Measurements from ENCODE around the gene S100A16.
A peak's percentile ranks its signal among the peaks of the same experiment; 100 is the strongest.

Gene S100A16

GRCh38 chr1:153626904-153627714 is 14.2 kb upstream of the S100A16 start, which contains the start of gene S100A13:
Gene S100A13 (minus strand): TSS chr1:153627505. CDS start chr1:153626472, 1,033 bp downstream.
- in situ Hi-C loops (cut with MboI; ENCODE audit: low sequenced_read_pairs, unreplicated experiment): no loop called here
- TF ChIP-seq, protein P1, sequence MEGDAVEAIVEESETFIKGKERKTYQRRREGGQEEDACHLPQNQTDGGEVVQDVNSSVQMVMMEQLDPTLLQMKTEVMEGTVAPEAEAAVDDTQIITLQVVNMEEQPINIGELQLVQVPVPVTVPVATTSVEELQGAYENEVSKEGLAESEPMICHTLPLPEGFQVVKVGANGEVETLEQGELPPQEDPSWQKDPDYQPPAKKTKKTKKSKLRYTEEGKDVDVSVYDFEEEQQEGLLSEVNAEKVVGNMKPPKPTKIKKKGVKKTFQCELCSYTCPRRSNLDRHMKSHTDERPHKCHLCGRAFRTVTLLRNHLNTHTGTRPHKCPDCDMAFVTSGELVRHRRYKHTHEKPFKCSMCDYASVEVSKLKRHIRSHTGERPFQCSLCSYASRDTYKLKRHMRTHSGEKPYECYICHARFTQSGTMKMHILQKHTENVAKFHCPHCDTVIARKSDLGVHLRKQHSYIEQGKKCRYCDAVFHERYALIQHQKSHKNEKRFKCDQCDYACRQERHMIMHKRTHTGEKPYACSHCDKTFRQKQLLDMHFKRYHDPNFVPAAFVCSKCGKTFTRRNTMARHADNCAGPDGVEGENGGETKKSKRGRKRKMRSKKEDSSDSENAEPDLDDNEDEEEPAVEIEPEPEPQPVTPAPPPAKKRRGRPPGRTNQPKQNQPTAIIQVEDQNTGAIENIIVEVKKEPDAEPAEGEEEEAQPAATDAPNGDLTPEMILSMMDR (IDR thresholded peaks at IDR 0.05; ENCODE audit: borderline replicate concordance, control extremely low read depth, extremely low read depth, insufficient read depth, missing control alignments): peak; percentile 54
- peak; percentile 85 for DNase-seq (ENCODE audit: low spot score)

- no peak for DNase-seq (ENCODE audit: low spot score)
- in situ Hi-C loops (cut with MboI; ENCODE audit: low sequenced_read_pairs, unreplicated experiment): no loop called here
- TF ChIP-seq, protein P1 (IDR thresholded peaks at IDR 0.05; ENCODE audit: borderline replicate concordance, control extremely low read depth, extremely low read depth, insufficient read depth, missing control alignments): no peak
Measured at GRCh38 chr1:153626477-153626903, 13.6 kb upstream of the S100A16 start.

GRCh38 chr1:153624965-153625611 is 12.2 kb upstream of the S100A16 start:
- no peak for DNase-seq (ENCODE audit: low spot score)
- TF ChIP-seq, protein P1 (IDR thresholded peaks at IDR 0.05; ENCODE audit: borderline replicate concordance, control extremely low read depth, extremely low read depth, insufficient read depth, missing control alignments): no peak
- in situ Hi-C loops (cut with MboI; ENCODE audit: low sequenced_read_pairs, unreplicated experiment): no loop called here

- TF ChIP-seq, protein P1 (IDR thresholded peaks at IDR 0.05; ENCODE audit: borderline replicate concordance, control extremely low read depth, extremely low read depth, insufficient read depth, missing control alignments): no peak
- no peak for DNase-seq (ENCODE audit: low spot score)
- in situ Hi-C loops (cut with MboI; ENCODE audit: low sequenced_read_pairs, unreplicated experiment): no loop called here
Measured at GRCh38 chr1:153623101-153623500, 10.2 kb upstream of the S100A16 start.

DNA sequence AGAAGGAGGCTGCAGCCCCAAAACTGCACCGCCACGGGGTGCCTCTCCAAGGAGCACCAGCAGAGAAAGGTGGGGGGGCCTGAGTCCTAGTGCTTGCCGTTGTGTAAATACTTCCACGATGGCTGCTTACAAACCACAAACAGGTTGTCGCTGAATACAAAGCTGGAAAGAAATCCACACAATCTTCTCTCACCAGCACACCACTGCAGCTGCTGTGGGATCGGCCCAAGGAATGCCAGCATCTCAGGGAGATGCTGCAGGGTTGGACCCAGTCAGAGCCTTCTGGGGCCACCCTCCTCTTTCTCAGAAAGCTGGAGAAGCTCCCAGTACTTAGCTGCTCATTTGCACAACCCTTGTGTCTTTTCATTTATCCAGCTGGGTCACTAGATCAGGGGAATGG is 6.2 kb upstream of the S100A16 start:
- no peak for DNase-seq (ENCODE audit: low spot score)
- TF ChIP-seq, protein P1 (IDR thresholded peaks at IDR 0.05; ENCODE audit: borderline replicate concordance, control extremely low read depth, extremely low read depth, insufficient read depth, missing control alignments): no peak
- in situ Hi-C loops (cut with MboI; ENCODE audit: low sequenced_read_pairs, unreplicated experiment): no loop called here

DNA sequence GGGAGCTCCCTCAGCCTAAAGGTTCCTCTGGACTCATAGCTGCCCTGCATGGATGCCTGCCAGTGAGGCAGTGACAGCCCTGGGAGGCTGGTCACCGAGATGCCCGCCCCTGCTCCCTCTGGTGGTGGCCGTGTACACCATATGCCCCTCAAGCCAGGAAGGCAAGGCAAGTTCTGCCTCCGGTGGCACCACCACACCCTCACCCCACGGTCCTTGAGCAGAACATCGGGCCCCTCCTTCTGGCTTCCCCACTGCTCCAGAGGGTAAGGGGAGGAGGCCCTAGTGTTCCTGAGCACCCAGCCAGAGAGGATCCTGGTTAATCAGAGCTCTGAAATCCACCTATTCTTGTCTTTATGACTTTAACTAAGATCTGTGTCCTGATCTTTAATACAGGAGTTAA is 4.7 kb upstream of the S100A16 start:
- peak; percentile 76 for DNase-seq (ENCODE audit: low spot score)
- TF ChIP-seq, protein P1 (IDR thresholded peaks at IDR 0.05; ENCODE audit: borderline replicate concordance, control extremely low read depth, extremely low read depth, insufficient read depth, missing control alignments): peak; percentile 44
- in situ Hi-C loops (cut with MboI; ENCODE audit: low sequenced_read_pairs, unreplicated experiment): no loop called here
